Neural progenitor cell (in vitro differentiated cells): ENCODE data around the gene TRAK1. TPM values are rescaled to one million over a fixed set of nuclear protein-coding genes. Genes with fewer than 3 reads are reported as not detected.
A peak's percentile ranks its signal among the peaks of the same experiment; 100 is the strongest.

Experiments
- DNase-seq: peaks from one replicate; pipeline ENCODE4 v3.0.0-alpha.2; 2016; ENCODE audit warnings: low spot score
- H2AFZ ChIP-seq: fragments of 200-600 bp; sonication (generic); replicated peaks from 2 replicates; pipeline ENCODE4 v1.6.1; 2016; ENCODE audit warnings: antibody characterized with exemption
- H3F3A ChIP-seq: fragments of 200-600 bp; sonication (generic); 2 replicates; pipeline ENCODE4 v1.6.1; 2016; ENCODE audit warnings: antibody characterized with exemption, low read depth
- H3K27ac ChIP-seq: fragments of 200-600 bp; sonication (generic); 2 replicates; pipeline ENCODE4 v1.5.1; 2016; ENCODE audit warnings: mild to moderate bottlenecking
- H3K27me3 ChIP-seq: fragments of 200-600 bp; sonication (generic); 2 replicates; pipeline ENCODE4 v1.6.1; 2016; ENCODE audit warnings: mild to moderate bottlenecking, moderate library complexity
- H3K36me3 ChIP-seq: fragments of 200-600 bp; sonication (generic); 2 replicates; pipeline ENCODE4 v1.5.1; 2016
- H3K4me1 ChIP-seq: fragments of 200-600 bp; sonication (generic); 2 replicates; pipeline ENCODE4 v1.6.1; 2016; ENCODE audit warnings: mixed run types
- H3K4me2 ChIP-seq: fragments of 200-600 bp; sonication (generic); 2 replicates; pipeline ENCODE4 v1.6.1; 2016
- H3K4me3 ChIP-seq: fragments of 200-600 bp; sonication (generic); 2 replicates; pipeline ENCODE4 v1.5.1; 2016
- H3K79me2 ChIP-seq: fragments of 200-600 bp; sonication (generic); 2 replicates; pipeline ENCODE4 v1.6.1; 2016; ENCODE audit warnings: low read depth
- H3K9ac ChIP-seq: fragments of 200-600 bp; sonication (generic); 2 replicates; pipeline ENCODE4 v1.6.1; 2016
- H3K9me3 ChIP-seq: fragments of 200-600 bp; sonication (generic); 2 replicates; pipeline ENCODE4 v1.5.1; 2016; ENCODE audit warnings: low read depth
- H4K20me1 ChIP-seq: fragments of 200-600 bp; sonication (generic); 2 replicates; pipeline ENCODE4 v1.6.1; 2016; ENCODE audit warnings: low read depth
- H3K27ac Mint-ChIP-seq: 3 replicates; pipeline ENCODE4 v1.8.0; 2021; ENCODE audit warnings: mixed read lengths
- H3K27me3 Mint-ChIP-seq: 2 replicates; pipeline ENCODE4 v1.8.0; 2022; ENCODE audit warnings: low read depth, mild to moderate bottlenecking, inconsistent platforms, moderate library complexity, mixed read lengths; ENCODE audit not compliant: insufficient read depth
- H3K36me3 Mint-ChIP-seq: 3 replicates; pipeline ENCODE4 v1.8.0; 2021; ENCODE audit warnings: mixed read lengths
- H3K4me1 Mint-ChIP-seq: 3 replicates; pipeline ENCODE4 v1.8.0; 2021; ENCODE audit warnings: mixed read lengths
- H3K4me3 Mint-ChIP-seq: 3 replicates; pipeline ENCODE4 v1.8.0; 2021; ENCODE audit warnings: mild to moderate bottlenecking, moderate library complexity, mixed read lengths
- H3K9me3 Mint-ChIP-seq: 3 replicates; pipeline ENCODE4 v1.8.0; 2020; ENCODE audit warnings: mixed read lengths
- EZH2 ChIP-seq: fragments of 200-600 bp; sonication (generic); IDR thresholded peaks from 2 replicates; pipeline ENCODE4 v1.6.1; 2017; ENCODE audit warnings: antibody characterized with exemption, mild to moderate bottlenecking, moderate library complexity
- EZH2phosphoT487 ChIP-seq: fragments of 200-600 bp; sonication (generic); IDR thresholded peaks from 2 replicates; pipeline ENCODE4 v1.6.1; 2017; ENCODE audit warnings: antibody characterized with exemption
- total RNA-seq: library from RNA; depleted of rRNA; stranded (reverse); fragments of >200 nt; gene quantifications from 2 replicates; pipeline ENCODE4 v1.2.3, GENCODE V29; 2015; ENCODE audit warnings: low replicate concordance
- TF ChIP-seq, protein P1 (sequence below): fragments of 200-600 bp; sonication (generic); IDR thresholded peaks from 2 replicates; pipeline ENCODE4 v1.5.1; 2017; ENCODE audit warnings: antibody characterized with exemption, mild to moderate bottlenecking

The TRAK1 gene
- total RNA-seq, 1 donor from 2014 or later: 32.2 TPM

- Histone ChIP-seq H3K36me3 (no peaks in the 10 kb centered on the region), H3K4me1 (peaks cover 9% of the 10 kb centered on the region), H3K9ac (no peak overlapping the region), H3K27ac (no peak overlapping the region), H3K27me3 (no peaks in the 10 kb centered on the region), H3K79me2 (no peaks in the 10 kb centered on the region), H4K20me1 (no peaks in the 10 kb centered on the region), H3F3A (no peaks in the 10 kb centered on the region), H2AFZ (no peak overlapping the region), H3K4me3 (no peak overlapping the region), H3K4me2 (no peak overlapping the region), H3K9me3 (no peaks in the 10 kb centered on the region)
- Mint-ChIP-seq H3K27me3 (peaks cover 10% of the 10 kb centered on the region), H3K27ac (no peak overlapping the region), H3K36me3 (peaks cover 15% of the 10 kb centered on the region), H3K9me3 (no peaks in the 10 kb centered on the region), H3K4me1 (peaks cover 2% of the 10 kb centered on the region), H3K4me3 (no peak overlapping the region)
- DNase-seq: no peak
- no peak for TF ChIP-seq EZH2phosphoT487
- no peak for TF ChIP-seq EZH2
- TF ChIP-seq, protein P1, sequence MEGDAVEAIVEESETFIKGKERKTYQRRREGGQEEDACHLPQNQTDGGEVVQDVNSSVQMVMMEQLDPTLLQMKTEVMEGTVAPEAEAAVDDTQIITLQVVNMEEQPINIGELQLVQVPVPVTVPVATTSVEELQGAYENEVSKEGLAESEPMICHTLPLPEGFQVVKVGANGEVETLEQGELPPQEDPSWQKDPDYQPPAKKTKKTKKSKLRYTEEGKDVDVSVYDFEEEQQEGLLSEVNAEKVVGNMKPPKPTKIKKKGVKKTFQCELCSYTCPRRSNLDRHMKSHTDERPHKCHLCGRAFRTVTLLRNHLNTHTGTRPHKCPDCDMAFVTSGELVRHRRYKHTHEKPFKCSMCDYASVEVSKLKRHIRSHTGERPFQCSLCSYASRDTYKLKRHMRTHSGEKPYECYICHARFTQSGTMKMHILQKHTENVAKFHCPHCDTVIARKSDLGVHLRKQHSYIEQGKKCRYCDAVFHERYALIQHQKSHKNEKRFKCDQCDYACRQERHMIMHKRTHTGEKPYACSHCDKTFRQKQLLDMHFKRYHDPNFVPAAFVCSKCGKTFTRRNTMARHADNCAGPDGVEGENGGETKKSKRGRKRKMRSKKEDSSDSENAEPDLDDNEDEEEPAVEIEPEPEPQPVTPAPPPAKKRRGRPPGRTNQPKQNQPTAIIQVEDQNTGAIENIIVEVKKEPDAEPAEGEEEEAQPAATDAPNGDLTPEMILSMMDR: no peak
Observed at GRCh38 chr3:42225486-42226363, 134.6 kb downstream of the TRAK1 start.

DNA sequence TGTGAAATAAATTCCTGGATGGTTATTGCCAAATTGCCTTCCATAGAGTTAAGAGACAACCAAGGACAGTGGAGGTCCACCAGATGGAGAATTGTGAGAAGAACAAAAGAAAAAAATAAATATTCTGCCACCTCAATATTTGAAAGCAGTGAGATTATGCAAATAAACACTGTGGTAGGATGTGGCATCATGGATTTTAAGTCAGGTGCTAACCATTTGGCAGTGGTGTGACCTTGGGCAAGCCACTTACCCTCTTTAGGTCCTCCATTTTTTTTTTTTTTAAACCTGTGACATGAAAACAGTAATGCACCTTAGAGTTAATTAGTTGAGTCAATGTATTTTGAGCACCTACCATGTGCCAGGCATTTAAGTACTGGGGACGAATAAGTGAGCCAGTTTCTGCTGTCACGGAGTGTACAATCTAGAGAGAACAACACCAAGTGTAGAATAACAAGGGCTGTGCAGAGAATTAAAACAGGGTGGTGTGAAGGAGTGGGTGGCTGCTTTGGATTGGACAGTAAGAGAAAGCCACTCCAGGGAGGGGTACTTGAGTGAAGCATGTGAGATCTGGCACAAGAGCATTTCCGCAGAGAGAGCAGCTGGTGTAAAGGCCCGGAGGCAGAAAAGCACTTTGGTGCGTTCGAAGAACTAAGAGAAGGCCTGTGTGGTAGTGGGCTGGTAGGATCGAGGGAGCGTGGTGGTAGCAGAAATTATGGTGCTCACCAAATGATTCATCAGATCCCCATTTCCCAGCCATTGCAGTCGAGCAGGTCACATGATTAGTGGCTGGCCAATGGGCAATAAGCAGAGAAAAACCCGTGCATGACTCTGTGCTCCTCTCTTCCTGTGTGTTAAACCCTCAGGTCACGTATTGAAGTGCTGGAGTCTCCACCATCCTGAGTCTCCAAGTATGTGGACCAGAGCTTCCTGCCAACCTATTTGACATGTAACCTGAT lies 135.6 kb downstream of the TRAK1 start:
- Mint-ChIP-seq H3K27ac (no peak overlapping the region), H3K4me1 (peaks cover 2% of the 10 kb centered on the region), H3K4me3 (no peak overlapping the region), H3K9me3 (no peaks in the 10 kb centered on the region), H3K27me3 (peaks cover 11% of the 10 kb centered on the region), H3K36me3 (peaks cover 14% of the 10 kb centered on the region)
- Histone ChIP-seq H3K4me1 (peaks cover 16% of the 10 kb centered on the region), H3F3A (no peaks in the 10 kb centered on the region), H3K36me3 (no peaks in the 10 kb centered on the region), H3K27me3 (no peaks in the 10 kb centered on the region), H3K9ac (no peak overlapping the region), H3K79me2 (no peaks in the 10 kb centered on the region), H3K9me3 (no peaks in the 10 kb centered on the region), H2AFZ (no peak overlapping the region), H3K4me2 (no peak overlapping the region), H4K20me1 (no peaks in the 10 kb centered on the region), H3K4me3 (no peak overlapping the region), H3K27ac (no peak overlapping the region)
- TF ChIP-seq, protein P1: no peak
- no peak for TF ChIP-seq EZH2
- no peak for TF ChIP-seq EZH2phosphoT487
- DNase-seq: no peak

- Histone ChIP-seq H3K27ac (no peak overlapping the region), H3K9me3 (no peaks in the 10 kb centered on the region), H3F3A (no peaks in the 10 kb centered on the region), H3K4me3 (no peak overlapping the region), H3K36me3 (no peaks in the 10 kb centered on the region), H4K20me1 (no peaks in the 10 kb centered on the region), H3K9ac (no peak overlapping the region), H3K4me1 (peaks cover 16% of the 10 kb centered on the region), H2AFZ (no peak overlapping the region), H3K27me3 (no peaks in the 10 kb centered on the region), H3K79me2 (no peaks in the 10 kb centered on the region), H3K4me2 (no peak overlapping the region)
- peaks cover 9% of the 10 kb centered on the region for H3K36me3 Mint-ChIP-seq
- TF ChIP-seq EZH2: no peak
- no peak for TF ChIP-seq EZH2phosphoT487
- TF ChIP-seq, protein P1: peak; percentile 35
- peaks cover 11% of the 10 kb centered on the region for H3K27me3 Mint-ChIP-seq
- no peak for DNase-seq
- no peaks in the 10 kb centered on the region for H3K9me3 Mint-ChIP-seq
- peaks cover 2% of the 10 kb centered on the region for H3K4me1 Mint-ChIP-seq
- H3K27ac Mint-ChIP-seq: no peak overlapping the region
- no peak overlapping the region for H3K4me3 Mint-ChIP-seq
Observed at GRCh38 chr3:42228796-42229195, 137.6 kb downstream of the TRAK1 start.
